HCT116 (cell line): ENCODE results near the gene SMG6. TPM values are rescaled to one million over a fixed set of nuclear protein-coding genes. Genes with fewer than 3 reads are reported as not detected.

Experiments used
- ATAC-seq: fragments of 200-7000 bp; cut with Tn5 transposase; 2 replicates; pipeline ENCODE4 v1.9.1; 2020; ENCODE audit warnings: mild to moderate bottlenecking, moderate library complexity
- BruUV-seq: library from RNA; stranded (reverse); fragments of 400-500 nt; replicated peaks from 2 replicates; lab custom pipeline; 2021; lab: Mats Ljungman, UMichigan
- CTCF ChIA-PET: fragments of 300-600 bp; sonication (Branson Sonifier 250); formaldehyde crosslinking; loops from one replicate; lab custom pipeline; 2021; ENCODE audit warnings: antibody characterized with exemption; lab: Charles Lee
- POLR2A ChIA-PET: fragments of 300-600, 350-600 bp; sonication (Branson Sonifier 250); formaldehyde crosslinking; loops from one replicate; lab custom pipeline; 2021; ENCODE audit warnings: antibody characterized with exemption; lab: Charles Lee
- RAD21 ChIA-PET, 2 experiments: fragments of 300-600 bp; sonication (Branson Sonifier 250); formaldehyde crosslinking; loops; one replicate each; lab custom pipeline; 2023; ENCODE audit warnings: low total read pairs in 2 of 2; ENCODE audit not compliant: uncharacterized antibody in 2 of 2, unreplicated experiment in 2 of 2, low non-redundant PET in 1 of 2; lab: Charles Lee
- DNase-seq: peaks from one replicate; pipeline ENCODE4 v3.0.0-alpha.2; 2010; ENCODE audit warnings: low read depth, low spot score
- H2AFZ ChIP-seq: fragments of 200-600 bp; shearing (Covaris generic), sonication (generic); 2 replicates; pipeline ENCODE4 v1.6.1; 2017; ENCODE audit warnings: low read depth, mixed run types, mixed read lengths, antibody characterized with exemption, low read length; ENCODE audit not compliant: poor library complexity, severe bottlenecking
- H3K27ac ChIP-seq: 2 replicates; pipeline ENCODE4 v1.5.1; 2012; ENCODE audit warnings: low read depth, low read length
- H3K27me3 ChIP-seq: fragments of 200-600 bp; sonication (generic); 2 replicates; pipeline ENCODE4 v1.6.1; 2016; ENCODE audit warnings: mixed run types, low read length, mixed read lengths; ENCODE audit not compliant: insufficient read depth
- H3K36me3 ChIP-seq, 2 experiments: fragments of 200-500 bp in 1 of 2; fragments of 200-600 bp in 1 of 2; sonication (Bioruptor generic) in 1 of 2; sonication (generic) in 1 of 2; 2 replicates each; pipeline versions ENCODE4 v1.5.1 to v1.6.1; 2014 to 2016; ENCODE audit warnings: low read length in 2 of 2, inconsistent platforms in 1 of 2, mixed read lengths in 1 of 2, mixed run types in 1 of 2; ENCODE audit not compliant: insufficient read depth in 2 of 2, control insufficient read depth in 1 of 2
- H3K4me1 ChIP-seq, 2 experiments: fragments of 200-600 bp in 1 of 2; sonication (generic) in 1 of 2; 2 replicates each; pipeline versions ENCODE4 v1.5.1 to v1.6.1; 2012 to 2017; ENCODE audit warnings: low read length in 2 of 2, inconsistent platforms in 1 of 2, mild to moderate bottlenecking in 1 of 2, mixed read lengths in 1 of 2, mixed run types in 1 of 2, moderate library complexity in 1 of 2; ENCODE audit not compliant: insufficient read depth in 2 of 2, control insufficient read depth in 1 of 2
- H3K4me2 ChIP-seq: fragments of 200-600 bp; sonication (generic); 2 replicates; pipeline ENCODE4 v1.6.1; 2017; ENCODE audit warnings: mixed run types, low read length, mixed read lengths
- H3K4me3 ChIP-seq, 2 experiments: fragments of 200-600 bp in 1 of 2; sonication (generic) in 1 of 2; replicated peaks in 1 of 2; 2 replicates each; pipeline ENCODE4 v1.5.1; 2011 to 2016; ENCODE audit warnings: low read length in 2 of 2, control low read depth in 1 of 2, low read depth in 1 of 2, mild to moderate bottlenecking in 1 of 2, mixed read lengths in 1 of 2, mixed run types in 1 of 2
- H3K79me2 ChIP-seq: fragments of 200-600 bp; sonication (generic); 2 replicates; pipeline ENCODE4 v1.6.1; 2017; ENCODE audit warnings: mild to moderate bottlenecking, mixed run types, low read length, moderate library complexity, mixed read lengths; ENCODE audit not compliant: insufficient read depth
- H3K9ac ChIP-seq: fragments of 200-600 bp; sonication (generic); 2 replicates; pipeline ENCODE4 v1.6.1; 2016; ENCODE audit warnings: low read length, mixed read lengths
- H3K9me2 ChIP-seq: fragments of 200-600 bp; sonication (generic), shearing (Covaris generic); 2 replicates; pipeline ENCODE4 v1.6.1; 2017; ENCODE audit warnings: mixed run types, mild to moderate bottlenecking, moderate library complexity; ENCODE audit not compliant: insufficient read depth
- H3K9me3 ChIP-seq, 2 experiments: fragments of 200-500 bp in 1 of 2; fragments of 200-600 bp in 1 of 2; sonication (Bioruptor generic) in 1 of 2; sonication (generic) in 1 of 2; 2 replicates each; pipeline ENCODE4 v1.6.1; 2014 to 2017; ENCODE audit warnings: low read length in 2 of 2, mixed read lengths in 2 of 2, inconsistent platforms in 1 of 2, low read depth in 1 of 2, mild to moderate bottlenecking in 1 of 2, mixed run types in 1 of 2, moderate library complexity in 1 of 2; ENCODE audit not compliant: control insufficient read depth in 1 of 2, insufficient read depth in 1 of 2
- H4K20me1 ChIP-seq: fragments of 200-600 bp; sonication (generic), shearing (Covaris generic); 2 replicates; pipeline ENCODE4 v1.6.1; 2017; ENCODE audit warnings: mixed run types, mild to moderate bottlenecking, moderate library complexity; ENCODE audit not compliant: insufficient read depth
- CBX3 ChIP-seq: IDR thresholded peaks from 2 replicates; pipeline ENCODE4 v1.6.1; 2012; ENCODE audit warnings: low read depth
- EGR1 ChIP-seq: IDR thresholded peaks from 2 replicates; pipeline ENCODE4 v1.6.1; 2012; ENCODE audit warnings: low read depth
- ELF1 ChIP-seq: IDR thresholded peaks from 2 replicates; pipeline ENCODE4 v1.6.1; 2012; ENCODE audit warnings: low read depth, borderline replicate concordance
- EZH2 ChIP-seq: fragments of 200-600 bp; sonication (generic); IDR thresholded peaks from 2 replicates; pipeline ENCODE4 v1.6.1; 2017; ENCODE audit warnings: antibody characterized with exemption, mixed run types
- FOSL1 ChIP-seq: IDR thresholded peaks from 2 replicates; pipeline ENCODE4 v1.6.1; 2012; ENCODE audit warnings: low read depth
- JUND ChIP-seq: IDR thresholded peaks from 2 replicates; pipeline ENCODE4 v1.6.1; 2012
- SIN3A ChIP-seq: IDR thresholded peaks from 2 replicates; pipeline ENCODE4 v1.6.1; 2012; ENCODE audit warnings: low read depth
- SP1 ChIP-seq: IDR thresholded peaks from 2 replicates; pipeline ENCODE4 v1.6.1; 2012; ENCODE audit warnings: low read depth
- TCF7L2 ChIP-seq: IDR thresholded peaks from 2 replicates; pipeline ENCODE4 v1.7.0; 2011; ENCODE audit warnings: borderline replicate concordance, inconsistent platforms; ENCODE audit not compliant: insufficient read depth, insufficient read length; ENCODE audit errors: extremely low read depth
- YY1 ChIP-seq: IDR thresholded peaks from 2 replicates; pipeline ENCODE4 v1.6.1; 2011; ENCODE audit warnings: low read length, low read depth, moderate library complexity, mild to moderate bottlenecking; ENCODE audit not compliant: insufficient replicate concordance; ENCODE audit errors: extremely low read depth
- ZNF274 ChIP-seq: fragments of 200-500 bp; sonication (Bioruptor generic); IDR thresholded peaks from 2 replicates; pipeline ENCODE4 v1.6.1; 2014; ENCODE audit warnings: mild to moderate bottlenecking, low read depth, low read length, inconsistent platforms
- intact Hi-C: fragments of 100-400 bp; cut with micrococcal nuclease; formaldehyde crosslinking; loops from 2 replicates; pipeline ENCODE4 v1.10.0; 2022
- total RNA-seq: library from RNA; stranded (reverse); gene quantifications from one replicate; pipeline ENCODE4 v1.2.1, GENCODE V29; 2021; ENCODE audit not compliant: unreplicated experiment
- TF ChIP-seq, protein P1 (sequence below): IDR thresholded peaks from 2 replicates; pipeline ENCODE4 v1.6.1; 2012; ENCODE audit warnings: low read depth
- TF ChIP-seq, protein P2 (sequence below): IDR thresholded peaks from 2 replicates; pipeline ENCODE4 v1.6.1; 2012
- TF ChIP-seq, protein P3 (sequence below), 3 experiments: fragments of 200-600 bp in 1 of 3; sonication (generic) in 1 of 3; IDR thresholded peaks in 2 of 3; conservative IDR thresholded peaks in 1 of 3; 2 replicates each; pipeline ENCODE4 v1.5.1; 2012 to 2017; ENCODE audit warnings: low read depth in 2 of 3, low read length in 2 of 3, antibody characterized with exemption in 1 of 3, borderline replicate concordance in 1 of 3, control low read depth in 1 of 3, mild to moderate bottlenecking in 1 of 3, mixed read lengths in 1 of 3, mixed run types in 1 of 3, moderate library complexity in 1 of 3; ENCODE audit not compliant: insufficient read depth in 1 of 3

Gene SMG6
- total RNA-seq, 1 experiment from 2014 or later = 23.1 TPM

GRCh38 chr17:2264067-2264860 is 39.3 kb downstream of the SMG6 start (continued):
- TF ChIP-seq, protein P1, sequence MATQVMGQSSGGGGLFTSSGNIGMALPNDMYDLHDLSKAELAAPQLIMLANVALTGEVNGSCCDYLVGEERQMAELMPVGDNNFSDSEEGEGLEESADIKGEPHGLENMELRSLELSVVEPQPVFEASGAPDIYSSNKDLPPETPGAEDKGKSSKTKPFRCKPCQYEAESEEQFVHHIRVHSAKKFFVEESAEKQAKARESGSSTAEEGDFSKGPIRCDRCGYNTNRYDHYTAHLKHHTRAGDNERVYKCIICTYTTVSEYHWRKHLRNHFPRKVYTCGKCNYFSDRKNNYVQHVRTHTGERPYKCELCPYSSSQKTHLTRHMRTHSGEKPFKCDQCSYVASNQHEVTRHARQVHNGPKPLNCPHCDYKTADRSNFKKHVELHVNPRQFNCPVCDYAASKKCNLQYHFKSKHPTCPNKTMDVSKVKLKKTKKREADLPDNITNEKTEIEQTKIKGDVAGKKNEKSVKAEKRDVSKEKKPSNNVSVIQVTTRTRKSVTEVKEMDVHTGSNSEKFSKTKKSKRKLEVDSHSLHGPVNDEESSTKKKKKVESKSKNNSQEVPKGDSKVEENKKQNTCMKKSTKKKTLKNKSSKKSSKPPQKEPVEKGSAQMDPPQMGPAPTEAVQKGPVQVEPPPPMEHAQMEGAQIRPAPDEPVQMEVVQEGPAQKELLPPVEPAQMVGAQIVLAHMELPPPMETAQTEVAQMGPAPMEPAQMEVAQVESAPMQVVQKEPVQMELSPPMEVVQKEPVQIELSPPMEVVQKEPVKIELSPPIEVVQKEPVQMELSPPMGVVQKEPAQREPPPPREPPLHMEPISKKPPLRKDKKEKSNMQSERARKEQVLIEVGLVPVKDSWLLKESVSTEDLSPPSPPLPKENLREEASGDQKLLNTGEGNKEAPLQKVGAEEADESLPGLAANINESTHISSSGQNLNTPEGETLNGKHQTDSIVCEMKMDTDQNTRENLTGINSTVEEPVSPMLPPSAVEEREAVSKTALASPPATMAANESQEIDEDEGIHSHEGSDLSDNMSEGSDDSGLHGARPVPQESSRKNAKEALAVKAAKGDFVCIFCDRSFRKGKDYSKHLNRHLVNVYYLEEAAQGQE = no peak
- no peak for TF ChIP-seq ZNF274
- no peak for TF ChIP-seq CBX3

- ChIA-PET RAD21 (no interaction called here), POLR2A (no interaction called here), CTCF (interaction anchor here (1.3 to 3.0 kb wide), 2 partner anchors 11 to 18 kb away, joined by 3 to 14 read pairs; no protein-coding TSS in a partner anchor)
- intact Hi-C loops = no loop called here
- Histone ChIP-seq H2AFZ (no peak overlapping the region), H3K9ac (no peak overlapping the region), H3K4me2 (no peak overlapping the region), H3K36me3 (peaks cover 0 to 4% of the 10 kb centered on the region in 2 experiments; a peak in 2 of 4 replicates), H4K20me1 (no peaks in the 10 kb centered on the region), H3K79me2 (0 out of 2 replicates have a peak, but pooled peaks cover 2% of the 10 kb centered on the region), H3K9me2 (no peaks in the 10 kb centered on the region), H3K27me3 (no peaks in the 10 kb centered on the region), H3K4me1 (peaks cover 0 to 5% of the 10 kb centered on the region in 2 experiments; a peak in 1 of 4 replicates), H3K4me3 (no peak overlapping the region), H3K9me3 (no peaks in the 10 kb centered on the region), H3K27ac (no peak overlapping the region)
- BruUV-seq = no TSS peak
- DNase-seq = no peak
- no peak for ATAC-seq
- TF ChIP-seq, protein P2, sequence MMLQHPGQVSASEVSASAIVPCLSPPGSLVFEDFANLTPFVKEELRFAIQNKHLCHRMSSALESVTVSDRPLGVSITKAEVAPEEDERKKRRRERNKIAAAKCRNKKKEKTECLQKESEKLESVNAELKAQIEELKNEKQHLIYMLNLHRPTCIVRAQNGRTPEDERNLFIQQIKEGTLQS = no peak
- TF ChIP-seq, protein P3, sequence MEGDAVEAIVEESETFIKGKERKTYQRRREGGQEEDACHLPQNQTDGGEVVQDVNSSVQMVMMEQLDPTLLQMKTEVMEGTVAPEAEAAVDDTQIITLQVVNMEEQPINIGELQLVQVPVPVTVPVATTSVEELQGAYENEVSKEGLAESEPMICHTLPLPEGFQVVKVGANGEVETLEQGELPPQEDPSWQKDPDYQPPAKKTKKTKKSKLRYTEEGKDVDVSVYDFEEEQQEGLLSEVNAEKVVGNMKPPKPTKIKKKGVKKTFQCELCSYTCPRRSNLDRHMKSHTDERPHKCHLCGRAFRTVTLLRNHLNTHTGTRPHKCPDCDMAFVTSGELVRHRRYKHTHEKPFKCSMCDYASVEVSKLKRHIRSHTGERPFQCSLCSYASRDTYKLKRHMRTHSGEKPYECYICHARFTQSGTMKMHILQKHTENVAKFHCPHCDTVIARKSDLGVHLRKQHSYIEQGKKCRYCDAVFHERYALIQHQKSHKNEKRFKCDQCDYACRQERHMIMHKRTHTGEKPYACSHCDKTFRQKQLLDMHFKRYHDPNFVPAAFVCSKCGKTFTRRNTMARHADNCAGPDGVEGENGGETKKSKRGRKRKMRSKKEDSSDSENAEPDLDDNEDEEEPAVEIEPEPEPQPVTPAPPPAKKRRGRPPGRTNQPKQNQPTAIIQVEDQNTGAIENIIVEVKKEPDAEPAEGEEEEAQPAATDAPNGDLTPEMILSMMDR (IDR thresholded peaks at IDR 0.05 in 2 of 3, conservative IDR thresholded peaks at IDR 0.05 in 1 of 3; ENCODE audit: borderline replicate concordance in 1 of 3, insufficient read depth in 1 of 3, low read depth in 2 of 3, low read length in 2 of 3) = no peak
- no peak for TF ChIP-seq SP1
- no peak for TF ChIP-seq ELF1
- TF ChIP-seq JUND = no peak
- TF ChIP-seq FOSL1 = no peak
- TF ChIP-seq TCF7L2 = no peak
- TF ChIP-seq CBX3 = no peak
- no peak for TF ChIP-seq SIN3A
- TF ChIP-seq EZH2 = no peak
- TF ChIP-seq ZNF274 = no peak
- no peak for TF ChIP-seq EGR1
- no peak for TF ChIP-seq YY1
These were observed 40.2 kb downstream of the SMG6 start for GRCh38 chr17:2263183-2264066.
